BJ (cell line): ENCODE data around the gene TSHZ2. TPM values are rescaled to one million over a fixed set of nuclear protein-coding genes. Genes with fewer than 3 reads are reported as not detected.
"Not testable (repeated sequence)": the region's sequence is repeated elsewhere in the genome, so short reads cannot be mapped to it uniquely, and the experiment has no call there.

Experiments
- CTCF ChIA-PET: fragments of 350-600 bp; formaldehyde crosslinking; extraction: SDS; loops from one replicate; lab custom pipeline; 2021; ENCODE audit warnings: antibody characterized with exemption, inconsistent platforms; lab: Yijun Ruan, JAX
- POLR2A ChIA-PET: fragments of 300-600 bp; sonication (Branson Sonifier 250); formaldehyde crosslinking; extraction: SDS; loops from one replicate; lab custom pipeline; 2021; ENCODE audit warnings: antibody characterized with exemption; lab: Charles Lee
- DNase-seq: peaks from one replicate; pipeline ENCODE4 v3.0.0-alpha.2; 2011; ENCODE audit warnings: low read depth
- H3K27me3 ChIP-seq: 2 replicates; pipeline ENCODE4 v1.6.0; 2011; ENCODE audit warnings: low read length; ENCODE audit not compliant: control insufficient read depth, insufficient read depth
- H3K36me3 ChIP-seq: 2 replicates; pipeline ENCODE4 v1.5.1; 2011; ENCODE audit warnings: low read length; ENCODE audit not compliant: control insufficient read depth, insufficient read depth
- H3K4me3 ChIP-seq: 2 replicates; pipeline ENCODE4 v1.5.1; 2011; ENCODE audit warnings: low read depth, mild to moderate bottlenecking, control low read depth, low read length
- CTCF ChIP-seq: IDR thresholded peaks from 2 replicates; pipeline ENCODE4 v1.5.1; 2011; ENCODE audit warnings: low read depth, mild to moderate bottlenecking, control low read depth, inconsistent platforms, low read length, moderate library complexity; ENCODE audit not compliant: insufficient read depth
- polyA plus RNA-seq: library from polyadenylated mRNA; depleted of rRNA; stranded (reverse); fragments of >200 nt; gene quantifications from 2 replicates; pipeline ENCODE4 v1.2.3, GENCODE V29; 2011

TSHZ2 gene
- polyA plus RNA-seq, 1 experiment = not detected

GRCh38 chr20:53087037-53087777 lies 115.0 kb downstream of the TSHZ2 start:
- POLR2A ChIA-PET = no interaction called here
- no peak for TF ChIP-seq CTCF
- no peak for DNase-seq
- Histone ChIP-seq H3K36me3 (no peaks in the 10 kb centered on the region), H3K27me3 (no peaks in the 10 kb centered on the region), H3K4me3 (no peak overlapping the region)
- CTCF ChIA-PET = interaction anchor here (0.6 kb wide), 1 partner anchor 202 kb away, joined by 3 read pairs; no protein-coding TSS in a partner anchor

- Histone ChIP-seq H3K36me3 (no peaks in the 10 kb centered on the region), H3K4me3 (no peak overlapping the region), H3K27me3 (no peaks in the 10 kb centered on the region)
- ChIA-PET POLR2A (no interaction called here), CTCF (no interaction called here)
- TF ChIP-seq CTCF = no peak
- DNase-seq = no peak
These were observed 116.6 kb downstream of the TSHZ2 start for GRCh38 chr20:53088786-53089185.

- POLR2A ChIA-PET, H3K27me3 ChIP-seq, CTCF ChIA-PET: not testable (repeated sequence)
These were observed 117.7 kb downstream of the TSHZ2 start for GRCh38 chr20:53089851-53090250.

GRCh38 chr20:53091789-53092188 lies 119.6 kb downstream of the TSHZ2 start:
- ChIA-PET POLR2A (no interaction called here), CTCF (no interaction called here)
- H3K36me3 ChIP-seq = no peaks in the 10 kb centered on the region
- no peak for TF ChIP-seq CTCF
- no peak for DNase-seq
- no peak overlapping the region for H3K4me3 ChIP-seq
- no peaks in the 10 kb centered on the region for H3K27me3 ChIP-seq

More at GRCh38 chr20:53089851-53090250, 117.7 kb downstream of the TSHZ2 start:
- H3K4me3 ChIP-seq, DNase-seq, H3K36me3 ChIP-seq: not testable (repeated sequence)

- ChIA-PET POLR2A (no interaction called here), CTCF (no interaction called here)
- Histone ChIP-seq H3K27me3 (no peaks in the 10 kb centered on the region), H3K36me3 (no peaks in the 10 kb centered on the region), H3K4me3 (no peak overlapping the region)
- no peak for TF ChIP-seq CTCF
- DNase-seq = no peak
These were observed 120.7 kb downstream of the TSHZ2 start for GRCh38 chr20:53092772-53093300.
